ENCODE data around the gene SMYD3. TPM values are rescaled to one million over a fixed set of nuclear protein-coding genes. Genes with fewer than 3 reads are reported as not detected.
A peak's percentile ranks its signal among the peaks of the same experiment; 100 is the strongest.

The SMYD3 gene
- total and polyA plus RNA-seq, 2 experiments from 2014 or later, result 30.8 to 68.5 TPM

- DNase-seq (ENCODE audit: low spot score), result no peak
- H3K36me3 ChIP-seq (replicated peaks; ENCODE audit: insufficient read depth, low read depth), result no peaks in the 10 kb centered on the region
- H4K20me1 ChIP-seq (ENCODE audit: insufficient read depth, poor library complexity, severe bottlenecking), result no peaks in the 10 kb centered on the region
- H3K9me3 ChIP-seq (ENCODE audit: low read depth), result no peaks in the 10 kb centered on the region
- no peak for TF ChIP-seq EZH2 (IDR thresholded peaks at IDR 0.05; ENCODE audit: borderline replicate concordance)
- TF ChIP-seq, protein P1, sequence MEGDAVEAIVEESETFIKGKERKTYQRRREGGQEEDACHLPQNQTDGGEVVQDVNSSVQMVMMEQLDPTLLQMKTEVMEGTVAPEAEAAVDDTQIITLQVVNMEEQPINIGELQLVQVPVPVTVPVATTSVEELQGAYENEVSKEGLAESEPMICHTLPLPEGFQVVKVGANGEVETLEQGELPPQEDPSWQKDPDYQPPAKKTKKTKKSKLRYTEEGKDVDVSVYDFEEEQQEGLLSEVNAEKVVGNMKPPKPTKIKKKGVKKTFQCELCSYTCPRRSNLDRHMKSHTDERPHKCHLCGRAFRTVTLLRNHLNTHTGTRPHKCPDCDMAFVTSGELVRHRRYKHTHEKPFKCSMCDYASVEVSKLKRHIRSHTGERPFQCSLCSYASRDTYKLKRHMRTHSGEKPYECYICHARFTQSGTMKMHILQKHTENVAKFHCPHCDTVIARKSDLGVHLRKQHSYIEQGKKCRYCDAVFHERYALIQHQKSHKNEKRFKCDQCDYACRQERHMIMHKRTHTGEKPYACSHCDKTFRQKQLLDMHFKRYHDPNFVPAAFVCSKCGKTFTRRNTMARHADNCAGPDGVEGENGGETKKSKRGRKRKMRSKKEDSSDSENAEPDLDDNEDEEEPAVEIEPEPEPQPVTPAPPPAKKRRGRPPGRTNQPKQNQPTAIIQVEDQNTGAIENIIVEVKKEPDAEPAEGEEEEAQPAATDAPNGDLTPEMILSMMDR (IDR thresholded peaks at IDR 0.05; ENCODE audit: poor library complexity), result no peak
- H2AFZ ChIP-seq, result no peak overlapping the region
- no peak overlapping the region for H3K4me2 ChIP-seq
- no peaks in the 10 kb centered on the region for H3K27me3 ChIP-seq
- H3K79me2 ChIP-seq, result no peaks in the 10 kb centered on the region
- H3K4me1 ChIP-seq (ENCODE audit: insufficient read depth), result no peaks in the 10 kb centered on the region
- H3K27ac ChIP-seq, result no peak overlapping the region
- H3K4me3 ChIP-seq, result no peak overlapping the region
- no peaks in the 10 kb centered on the region for H3K9me2 ChIP-seq (replicated peaks; ENCODE audit: insufficient read depth)
- 96% methylated on average over 4 of the region's 4 CpGs for WGBS (ENCODE audit: low lambda C conversion rate, missing lambda C conversion rate)
Observed at GRCh38 chr1:245760301-245760700, 746.8 kb downstream of the SMYD3 start.

DNA sequence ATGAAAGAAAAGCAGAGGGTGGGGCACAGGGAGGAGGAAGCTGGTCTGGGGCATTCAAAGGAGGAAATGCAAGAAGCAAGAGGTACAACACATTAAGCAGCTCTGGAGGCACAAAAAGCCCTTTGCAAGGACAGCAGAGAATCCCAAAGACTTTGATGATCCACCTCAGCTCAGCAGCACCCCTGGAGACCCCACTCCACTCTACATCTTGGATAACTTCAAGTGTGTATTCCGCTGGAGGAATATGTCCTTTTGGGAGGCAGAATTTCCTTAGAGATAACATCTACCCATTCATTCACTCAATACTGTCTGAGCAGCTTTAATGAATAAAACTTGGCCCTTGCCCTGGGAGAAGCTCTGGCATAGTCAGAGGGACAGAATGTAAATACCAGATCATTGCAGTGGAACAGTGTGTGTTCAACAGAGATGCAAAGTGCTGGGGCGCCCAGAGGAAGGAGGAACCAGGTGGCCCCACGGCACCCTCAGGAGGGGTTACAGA, 752.6 kb downstream of the SMYD3 start:
- no peaks in the 10 kb centered on the region for H3K9me3 ChIP-seq (ENCODE audit: low read depth)
- no peak for DNase-seq (ENCODE audit: low spot score)
- TF ChIP-seq EZH2 (IDR thresholded peaks at IDR 0.05; ENCODE audit: borderline replicate concordance) (no peak), EZH2phosphoT487 (IDR thresholded peaks at IDR 0.05; ENCODE audit: low read depth, severe bottlenecking, unreplicated experiment) (no peak)
- TF ChIP-seq, protein P1 (IDR thresholded peaks at IDR 0.05; ENCODE audit: poor library complexity), result no peak
- no peak overlapping the region for H2AFZ ChIP-seq
- H3K27me3 ChIP-seq, result no peaks in the 10 kb centered on the region
- H3K27ac ChIP-seq, result no peak overlapping the region
- no peaks in the 10 kb centered on the region for H3K9me2 ChIP-seq (replicated peaks; ENCODE audit: insufficient read depth)
- peaks cover 13% of the 10 kb centered on the region for H3K4me1 ChIP-seq (ENCODE audit: insufficient read depth)
- H3K36me3 ChIP-seq (replicated peaks; ENCODE audit: insufficient read depth, low read depth), result no peaks in the 10 kb centered on the region
- H3K79me2 ChIP-seq, result no peaks in the 10 kb centered on the region
- no peak overlapping the region for H3K4me2 ChIP-seq
- 84% methylated on average over 3 of the region's 3 CpGs for WGBS (ENCODE audit: low lambda C conversion rate, missing lambda C conversion rate)
- no peak overlapping the region for H3K4me3 ChIP-seq
- no peaks in the 10 kb centered on the region for H4K20me1 ChIP-seq (ENCODE audit: insufficient read depth, poor library complexity, severe bottlenecking)

GRCh38 chr1:245753807-245754206, 753.3 kb downstream of the SMYD3 start:
- no peak for TF ChIP-seq EZH2phosphoT487 (IDR thresholded peaks at IDR 0.05; ENCODE audit: low read depth, severe bottlenecking, unreplicated experiment)
- TF ChIP-seq, protein P1 (IDR thresholded peaks at IDR 0.05; ENCODE audit: poor library complexity), result no peak
- TF ChIP-seq EZH2 (IDR thresholded peaks at IDR 0.05; ENCODE audit: borderline replicate concordance), result no peak
- Histone ChIP-seq H3K9me2 (replicated peaks; ENCODE audit: insufficient read depth) (no peaks in the 10 kb centered on the region), H3K36me3 (replicated peaks; ENCODE audit: insufficient read depth, low read depth) (no peaks in the 10 kb centered on the region), H3K27ac (no peak overlapping the region), H3K79me2 (no peaks in the 10 kb centered on the region), H2AFZ (no peak overlapping the region), H3K9me3 (ENCODE audit: low read depth) (no peaks in the 10 kb centered on the region), H3K4me3 (no peak overlapping the region), H3K4me2 (no peak overlapping the region), H3K4me1 (ENCODE audit: insufficient read depth) (peaks cover 13% of the 10 kb centered on the region), H4K20me1 (ENCODE audit: insufficient read depth, poor library complexity, severe bottlenecking) (no peaks in the 10 kb centered on the region), H3K27me3 (no peaks in the 10 kb centered on the region)
- 81% methylated on average over 2 of the region's 2 CpGs for WGBS (ENCODE audit: low lambda C conversion rate, missing lambda C conversion rate)
- DNase-seq (ENCODE audit: low spot score), result no peak

DNA sequence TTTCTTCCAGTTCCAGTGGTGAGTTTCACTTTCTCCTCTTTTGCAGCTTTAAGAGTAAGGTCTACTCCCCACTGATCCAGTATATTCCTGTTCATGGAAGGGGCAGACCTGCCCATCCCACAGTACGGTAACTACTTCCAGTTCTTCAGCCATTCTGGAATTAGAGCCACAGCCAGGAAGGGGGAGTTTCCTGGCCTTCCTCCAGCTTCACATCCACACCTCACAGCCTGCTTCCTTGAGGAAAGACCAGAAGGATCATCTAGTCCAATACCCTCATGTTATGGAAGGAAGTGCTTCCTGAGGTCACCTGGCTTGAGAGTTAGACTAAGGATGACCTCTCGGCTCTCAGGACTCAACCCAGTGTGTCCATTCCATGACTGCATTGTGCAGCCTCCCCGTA, 754.5 kb downstream of the SMYD3 start:
- Histone ChIP-seq H3K27me3 (no peaks in the 10 kb centered on the region), H3K9me3 (ENCODE audit: low read depth) (no peaks in the 10 kb centered on the region), H3K36me3 (replicated peaks; ENCODE audit: insufficient read depth, low read depth) (no peaks in the 10 kb centered on the region), H3K27ac (peak overlapping the region; percentile 59), H3K4me3 (no peak overlapping the region), H3K4me2 (no peak overlapping the region), H3K9me2 (replicated peaks; ENCODE audit: insufficient read depth) (no peaks in the 10 kb centered on the region), H2AFZ (no peak overlapping the region), H3K79me2 (no peaks in the 10 kb centered on the region), H4K20me1 (ENCODE audit: insufficient read depth, poor library complexity, severe bottlenecking) (no peaks in the 10 kb centered on the region), H3K4me1 (ENCODE audit: insufficient read depth) (peaks cover 13% of the 10 kb centered on the region)
- 84% methylated on average over 3 of the region's 3 CpGs for WGBS (ENCODE audit: low lambda C conversion rate, missing lambda C conversion rate)
- no peak for DNase-seq (ENCODE audit: low spot score)
- TF ChIP-seq, protein P1 (IDR thresholded peaks at IDR 0.05; ENCODE audit: poor library complexity), result no peak
- TF ChIP-seq EZH2 (IDR thresholded peaks at IDR 0.05; ENCODE audit: borderline replicate concordance) (no peak), EZH2phosphoT487 (IDR thresholded peaks at IDR 0.05; ENCODE audit: low read depth, severe bottlenecking, unreplicated experiment) (no peak)

Measured in hepatocyte (in vitro differentiated cells).